GM12864 (cell line): ENCODE results near the gene ZNF117.
"Not testable (repeated sequence)": the region's sequence is repeated elsewhere in the genome, so short reads cannot be mapped to it uniquely, and the experiment has no call there.

Experiments
- DNase-seq: peaks from one replicate; pipeline ENCODE4 v3.0.0-alpha.2; 2011; ENCODE audit warnings: low read depth
- H3K4me3 ChIP-seq: 2 replicates; pipeline ENCODE4 v1.5.1; 2011; ENCODE audit warnings: mild to moderate bottlenecking, low read depth, low read length, control low read depth
- TF ChIP-seq, protein P1 (sequence below): IDR thresholded peaks from 2 replicates; pipeline ENCODE4 v1.5.1; 2011; ENCODE audit warnings: low read depth, mild to moderate bottlenecking, moderate library complexity, low read length, control low read depth, inconsistent platforms; ENCODE audit errors: missing control alignments

Gene ZNF117

DNA sequence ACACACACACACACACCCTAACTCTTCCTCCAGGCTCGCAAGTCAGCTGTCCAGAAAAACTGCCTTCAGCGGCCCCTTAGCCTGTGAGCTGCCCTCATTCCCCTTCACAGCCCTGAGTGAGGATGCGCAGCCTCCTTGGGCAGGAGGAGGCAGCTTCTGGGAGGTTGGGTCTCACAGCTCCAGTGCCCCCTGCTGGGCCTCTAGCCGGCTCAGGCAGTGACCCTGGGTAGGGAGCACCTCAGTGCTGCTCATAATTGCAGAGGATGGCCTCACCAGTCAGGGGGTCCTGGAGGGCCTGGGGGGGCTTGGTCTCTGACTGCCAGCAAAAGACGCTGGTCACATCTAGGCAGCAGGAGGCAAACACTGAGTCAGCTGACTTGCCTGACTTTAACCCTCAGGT is 44.1 kb downstream of the ZNF117 start:
- TF ChIP-seq, protein P1, sequence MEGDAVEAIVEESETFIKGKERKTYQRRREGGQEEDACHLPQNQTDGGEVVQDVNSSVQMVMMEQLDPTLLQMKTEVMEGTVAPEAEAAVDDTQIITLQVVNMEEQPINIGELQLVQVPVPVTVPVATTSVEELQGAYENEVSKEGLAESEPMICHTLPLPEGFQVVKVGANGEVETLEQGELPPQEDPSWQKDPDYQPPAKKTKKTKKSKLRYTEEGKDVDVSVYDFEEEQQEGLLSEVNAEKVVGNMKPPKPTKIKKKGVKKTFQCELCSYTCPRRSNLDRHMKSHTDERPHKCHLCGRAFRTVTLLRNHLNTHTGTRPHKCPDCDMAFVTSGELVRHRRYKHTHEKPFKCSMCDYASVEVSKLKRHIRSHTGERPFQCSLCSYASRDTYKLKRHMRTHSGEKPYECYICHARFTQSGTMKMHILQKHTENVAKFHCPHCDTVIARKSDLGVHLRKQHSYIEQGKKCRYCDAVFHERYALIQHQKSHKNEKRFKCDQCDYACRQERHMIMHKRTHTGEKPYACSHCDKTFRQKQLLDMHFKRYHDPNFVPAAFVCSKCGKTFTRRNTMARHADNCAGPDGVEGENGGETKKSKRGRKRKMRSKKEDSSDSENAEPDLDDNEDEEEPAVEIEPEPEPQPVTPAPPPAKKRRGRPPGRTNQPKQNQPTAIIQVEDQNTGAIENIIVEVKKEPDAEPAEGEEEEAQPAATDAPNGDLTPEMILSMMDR: peak; percentile 10
- no peak for DNase-seq
- H3K4me3 ChIP-seq: no peak overlapping the region

DNA sequence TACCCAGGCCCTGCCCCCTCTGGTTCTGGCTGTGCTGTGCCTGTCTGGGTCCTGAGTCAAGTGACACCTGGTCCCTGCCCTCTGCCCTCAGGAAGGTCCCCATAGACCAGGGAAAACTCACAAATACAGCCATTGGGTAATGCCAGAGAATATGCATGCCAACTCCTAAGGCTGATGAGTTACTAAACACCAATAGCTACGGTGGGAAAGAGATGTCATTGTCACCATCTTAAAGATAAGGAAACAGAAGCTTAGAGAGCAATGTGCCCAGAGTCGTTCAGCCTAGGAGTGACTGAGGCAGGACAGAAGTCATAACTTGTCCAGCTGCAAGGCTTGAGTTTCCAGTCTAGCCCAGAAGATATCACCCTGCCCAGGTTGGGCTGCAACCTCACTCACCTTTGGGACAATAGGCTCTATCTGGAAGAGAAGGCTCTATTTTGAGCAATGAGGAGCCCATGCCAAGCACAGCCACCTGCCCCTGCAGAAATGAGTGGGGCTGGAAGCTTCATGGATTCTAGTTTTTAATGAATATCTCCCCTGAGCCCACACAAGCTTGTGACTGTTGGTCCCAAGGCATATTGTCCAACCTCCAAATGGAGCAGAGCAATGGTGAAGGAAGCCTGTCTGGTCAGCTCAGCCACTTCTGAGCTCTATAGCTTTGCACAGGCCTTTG is 45.2 kb downstream of the ZNF117 start:
- TF ChIP-seq, protein P1: no peak
- H3K4me3 ChIP-seq: no peak overlapping the region
- no peak for DNase-seq

DNA sequence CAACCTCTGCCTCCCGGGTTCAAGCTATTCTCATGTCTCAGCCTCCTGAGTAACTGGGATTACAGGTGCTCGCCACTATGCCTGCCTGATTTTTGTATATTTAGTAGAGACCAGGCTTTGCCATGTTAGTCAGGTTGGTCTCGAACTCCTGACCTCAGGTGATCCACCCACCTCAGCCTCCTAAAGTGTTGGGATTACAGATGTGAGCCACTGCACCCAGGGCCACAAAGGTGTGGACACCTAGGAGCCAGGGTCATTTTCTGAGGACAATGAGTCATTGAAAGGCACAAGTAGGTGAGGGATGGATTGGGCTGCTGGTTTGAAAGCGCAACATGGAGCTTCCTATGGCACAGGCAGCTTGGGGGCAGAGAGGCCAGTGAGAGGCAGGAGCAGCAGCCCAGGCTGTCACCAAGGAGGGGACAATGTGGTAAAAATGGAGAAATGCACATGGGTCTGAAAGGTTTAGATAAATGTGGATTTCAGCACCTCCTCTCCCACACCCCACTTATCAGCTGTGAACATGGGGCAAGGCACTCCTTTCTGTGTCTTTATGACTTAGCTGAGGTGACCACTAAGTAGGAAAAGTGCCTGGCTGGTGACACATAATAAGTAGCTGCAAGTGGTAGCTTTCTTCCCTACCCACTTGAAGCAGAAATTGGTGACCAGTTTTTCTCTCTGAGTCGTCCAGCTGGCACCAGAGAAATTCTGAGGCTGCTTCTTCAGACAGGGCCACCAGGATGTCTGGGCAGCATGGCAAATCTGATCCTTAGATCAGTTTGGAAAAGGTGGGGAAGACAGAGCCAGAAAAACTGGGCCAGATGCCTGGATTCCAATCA is 46.0 kb downstream of the ZNF117 start:
- not testable (repeated sequence) for H3K4me3 ChIP-seq, DNase-seq

DNA sequence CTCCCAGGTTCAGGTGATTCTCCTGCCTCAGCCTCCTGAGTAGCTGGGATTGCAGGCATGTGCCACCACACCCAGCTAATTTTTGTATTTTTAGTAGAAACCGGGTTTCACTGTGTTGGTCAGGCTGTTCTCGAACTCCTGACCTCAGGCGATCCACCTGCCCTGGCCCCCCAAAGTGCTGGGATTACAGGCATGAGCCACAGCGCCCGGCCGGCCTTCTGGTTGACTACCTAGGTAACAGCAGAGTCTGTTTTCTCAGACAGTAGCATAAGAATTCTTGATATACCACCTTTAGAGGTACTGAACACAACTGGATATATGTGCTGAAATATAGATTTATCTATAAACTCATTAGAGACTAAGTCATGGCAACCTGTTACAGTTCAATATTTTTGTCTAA is 50.8 kb downstream of the ZNF117 start:
- not testable (repeated sequence) for DNase-seq, H3K4me3 ChIP-seq

DNA sequence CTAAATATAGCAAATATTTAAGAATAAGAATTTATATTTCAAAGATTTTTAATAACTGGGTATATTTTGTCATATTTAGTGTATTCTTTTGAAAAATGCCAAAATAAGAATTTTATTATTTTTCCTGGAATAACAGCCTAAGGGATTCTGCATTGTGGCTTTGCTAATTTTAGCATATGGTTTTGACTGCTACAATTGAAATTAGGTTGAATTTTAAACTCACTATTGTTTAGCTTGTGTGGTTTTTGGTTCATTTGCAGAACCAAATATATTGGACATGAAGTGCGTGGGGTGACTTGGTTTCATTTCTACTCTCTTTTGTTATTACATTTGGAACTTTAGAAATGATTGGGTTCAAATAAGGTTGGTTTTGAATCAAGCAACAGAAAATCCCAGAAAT is 52.3 kb downstream of the ZNF117 start:
- no peak overlapping the region for H3K4me3 ChIP-seq
- TF ChIP-seq, protein P1: no peak
- DNase-seq: no peak

DNA sequence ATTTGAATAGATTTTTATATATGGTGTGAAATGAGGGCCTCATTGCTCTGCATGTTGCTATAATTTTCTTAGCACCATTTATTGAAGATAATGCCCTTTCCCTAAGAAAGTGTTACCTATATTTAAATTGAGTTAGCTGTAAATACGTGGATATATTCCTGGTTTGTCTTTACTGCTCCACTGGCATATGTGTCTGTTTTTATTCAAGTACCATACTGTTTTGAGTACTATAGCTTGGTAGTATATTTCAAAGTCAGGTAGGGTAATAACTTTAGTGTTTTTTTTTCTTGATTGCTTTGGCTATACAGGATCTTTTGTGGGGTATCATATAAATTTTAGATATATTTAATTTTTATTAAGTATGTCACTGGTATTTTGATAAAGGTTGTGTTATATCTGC is 56.4 kb downstream of the ZNF117 start:
- no peak overlapping the region for H3K4me3 ChIP-seq
- DNase-seq: no peak
- TF ChIP-seq, protein P1: no peak

DNA sequence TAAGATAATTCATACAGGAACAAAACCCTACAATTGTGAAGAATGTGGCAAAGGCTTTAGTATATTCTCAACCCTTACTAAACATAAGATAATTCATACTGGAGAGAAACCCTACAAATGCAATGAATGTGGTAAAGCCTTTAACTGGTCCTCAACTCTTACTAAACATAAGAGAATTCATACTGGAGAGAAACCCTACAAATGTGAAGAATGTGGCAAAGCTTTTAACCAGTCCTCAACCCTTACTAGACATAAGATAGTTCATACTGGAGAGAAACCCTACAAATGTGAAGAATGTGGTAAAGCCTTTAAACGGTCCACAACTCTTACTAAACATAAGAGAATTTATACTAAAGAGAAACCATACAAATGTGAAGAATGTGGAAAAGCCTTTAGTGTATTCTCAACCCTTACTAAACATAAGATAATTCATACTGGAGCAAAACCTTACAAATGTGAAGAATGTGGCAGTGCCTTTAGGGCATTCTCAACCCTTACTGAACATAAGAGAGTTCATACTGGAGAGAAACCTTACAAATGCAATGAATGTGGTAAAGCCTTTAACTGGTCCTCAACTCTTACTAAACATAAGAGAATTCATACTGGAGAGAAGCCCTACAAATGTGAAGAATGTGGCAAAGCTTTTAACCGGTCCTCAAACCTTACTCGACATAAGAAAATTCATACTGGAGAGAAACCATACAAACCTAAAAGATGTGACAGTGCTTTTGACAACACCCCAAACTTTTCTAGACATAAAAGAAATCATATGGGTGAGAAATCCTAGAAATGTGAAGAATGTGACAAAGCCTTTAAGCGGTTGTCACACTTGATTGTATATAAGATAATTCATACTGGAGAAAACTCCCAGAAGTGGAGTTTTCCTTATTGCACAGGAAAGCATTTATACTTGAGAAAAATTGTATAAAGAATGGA is 62.3 kb downstream of the ZNF117 start:
- not testable (repeated sequence) for H3K4me3 ChIP-seq, DNase-seq
